Measurements from ENCODE around the gene RANBP3.

DNA sequence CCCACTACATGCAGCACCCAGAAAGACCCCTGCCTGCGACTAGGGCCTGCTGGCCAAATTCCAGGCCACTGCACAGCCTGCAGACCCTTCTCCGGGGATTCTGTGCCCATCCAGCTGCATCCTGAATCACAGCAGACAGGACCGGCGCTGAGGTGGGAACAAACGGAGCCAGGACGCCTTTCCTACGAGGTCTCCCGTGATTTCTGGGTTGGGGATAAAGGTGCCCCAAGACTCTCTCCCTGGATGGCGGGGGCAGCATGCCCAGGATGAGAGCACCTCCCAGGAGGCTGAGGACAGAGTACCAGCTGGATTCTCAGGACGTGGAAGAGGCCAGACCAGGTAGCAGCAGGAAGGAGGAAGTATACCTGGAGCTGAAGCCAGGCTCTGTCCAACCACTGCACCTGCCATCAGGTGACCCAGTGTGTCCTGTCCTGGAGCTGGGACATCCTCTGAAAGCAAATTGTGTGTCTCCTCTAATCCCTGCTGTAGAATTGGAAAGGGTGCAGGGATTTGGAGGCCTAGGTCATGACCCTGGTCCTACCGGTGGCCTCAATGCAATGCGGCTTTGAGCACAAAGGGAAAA is 104.2 kb downstream of the RANBP3 start:
- TF ChIP-seq RAD21 (IDR thresholded peaks at IDR 0.05; ENCODE audit: low read depth) (no peak), POLR2A (IDR thresholded peaks at IDR 0.05; ENCODE audit: borderline replicate concordance, extremely low read depth, insufficient read depth, insufficient read length) (no peak), EZH2 (IDR thresholded peaks at IDR 0.05) (no peak), ELF1 (IDR thresholded peaks at IDR 0.05; ENCODE audit: borderline replicate concordance, low read depth) (no peak), CEBPB (IDR thresholded peaks at IDR 0.05; ENCODE audit: low read depth) (no peak), POLR2AphosphoS5 (IDR thresholded peaks at IDR 0.05; ENCODE audit: low read depth, low read length) (no peak), TCF7L2 (IDR thresholded peaks at IDR 0.05; ENCODE audit: borderline replicate concordance, extremely low read depth, insufficient read depth, insufficient read length) (no peak), YY1 (IDR thresholded peaks at IDR 0.05; ENCODE audit: extremely low read depth, insufficient replicate concordance, low read depth, low read length) (no peak), SP1 (IDR thresholded peaks at IDR 0.05; ENCODE audit: low read depth) (no peak), ZFX (IDR thresholded peaks at IDR 0.05) (no peak), JUND (IDR thresholded peaks at IDR 0.05) (no peak)
- TF ChIP-seq, protein P1, sequence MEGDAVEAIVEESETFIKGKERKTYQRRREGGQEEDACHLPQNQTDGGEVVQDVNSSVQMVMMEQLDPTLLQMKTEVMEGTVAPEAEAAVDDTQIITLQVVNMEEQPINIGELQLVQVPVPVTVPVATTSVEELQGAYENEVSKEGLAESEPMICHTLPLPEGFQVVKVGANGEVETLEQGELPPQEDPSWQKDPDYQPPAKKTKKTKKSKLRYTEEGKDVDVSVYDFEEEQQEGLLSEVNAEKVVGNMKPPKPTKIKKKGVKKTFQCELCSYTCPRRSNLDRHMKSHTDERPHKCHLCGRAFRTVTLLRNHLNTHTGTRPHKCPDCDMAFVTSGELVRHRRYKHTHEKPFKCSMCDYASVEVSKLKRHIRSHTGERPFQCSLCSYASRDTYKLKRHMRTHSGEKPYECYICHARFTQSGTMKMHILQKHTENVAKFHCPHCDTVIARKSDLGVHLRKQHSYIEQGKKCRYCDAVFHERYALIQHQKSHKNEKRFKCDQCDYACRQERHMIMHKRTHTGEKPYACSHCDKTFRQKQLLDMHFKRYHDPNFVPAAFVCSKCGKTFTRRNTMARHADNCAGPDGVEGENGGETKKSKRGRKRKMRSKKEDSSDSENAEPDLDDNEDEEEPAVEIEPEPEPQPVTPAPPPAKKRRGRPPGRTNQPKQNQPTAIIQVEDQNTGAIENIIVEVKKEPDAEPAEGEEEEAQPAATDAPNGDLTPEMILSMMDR (IDR thresholded peaks at IDR 0.05 in 2 of 3, conservative IDR thresholded peaks at IDR 0.05 in 1 of 3; ENCODE audit: borderline replicate concordance in 1 of 3, insufficient read depth in 1 of 3, low read depth in 2 of 3, low read length in 2 of 3), result no peak
- TF ChIP-seq, protein P2, sequence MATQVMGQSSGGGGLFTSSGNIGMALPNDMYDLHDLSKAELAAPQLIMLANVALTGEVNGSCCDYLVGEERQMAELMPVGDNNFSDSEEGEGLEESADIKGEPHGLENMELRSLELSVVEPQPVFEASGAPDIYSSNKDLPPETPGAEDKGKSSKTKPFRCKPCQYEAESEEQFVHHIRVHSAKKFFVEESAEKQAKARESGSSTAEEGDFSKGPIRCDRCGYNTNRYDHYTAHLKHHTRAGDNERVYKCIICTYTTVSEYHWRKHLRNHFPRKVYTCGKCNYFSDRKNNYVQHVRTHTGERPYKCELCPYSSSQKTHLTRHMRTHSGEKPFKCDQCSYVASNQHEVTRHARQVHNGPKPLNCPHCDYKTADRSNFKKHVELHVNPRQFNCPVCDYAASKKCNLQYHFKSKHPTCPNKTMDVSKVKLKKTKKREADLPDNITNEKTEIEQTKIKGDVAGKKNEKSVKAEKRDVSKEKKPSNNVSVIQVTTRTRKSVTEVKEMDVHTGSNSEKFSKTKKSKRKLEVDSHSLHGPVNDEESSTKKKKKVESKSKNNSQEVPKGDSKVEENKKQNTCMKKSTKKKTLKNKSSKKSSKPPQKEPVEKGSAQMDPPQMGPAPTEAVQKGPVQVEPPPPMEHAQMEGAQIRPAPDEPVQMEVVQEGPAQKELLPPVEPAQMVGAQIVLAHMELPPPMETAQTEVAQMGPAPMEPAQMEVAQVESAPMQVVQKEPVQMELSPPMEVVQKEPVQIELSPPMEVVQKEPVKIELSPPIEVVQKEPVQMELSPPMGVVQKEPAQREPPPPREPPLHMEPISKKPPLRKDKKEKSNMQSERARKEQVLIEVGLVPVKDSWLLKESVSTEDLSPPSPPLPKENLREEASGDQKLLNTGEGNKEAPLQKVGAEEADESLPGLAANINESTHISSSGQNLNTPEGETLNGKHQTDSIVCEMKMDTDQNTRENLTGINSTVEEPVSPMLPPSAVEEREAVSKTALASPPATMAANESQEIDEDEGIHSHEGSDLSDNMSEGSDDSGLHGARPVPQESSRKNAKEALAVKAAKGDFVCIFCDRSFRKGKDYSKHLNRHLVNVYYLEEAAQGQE (IDR thresholded peaks at IDR 0.05; ENCODE audit: low read depth), result no peak
- TF ChIP-seq, protein P3, sequence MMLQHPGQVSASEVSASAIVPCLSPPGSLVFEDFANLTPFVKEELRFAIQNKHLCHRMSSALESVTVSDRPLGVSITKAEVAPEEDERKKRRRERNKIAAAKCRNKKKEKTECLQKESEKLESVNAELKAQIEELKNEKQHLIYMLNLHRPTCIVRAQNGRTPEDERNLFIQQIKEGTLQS (IDR thresholded peaks at IDR 0.05), result no peak

Measured in HCT116 (cell line).